Colonic mucosa (tissue), 4 donors: Measurements from ENCODE around the gene FZD1. TPM values are rescaled to one million over a fixed set of nuclear protein-coding genes. Genes with fewer than 3 reads are reported as not detected.

ENCODE experiments used
- DNase-seq: peaks from one replicate; pipeline ENCODE4 v3.0.0-alpha.2; 2020
- H3K27ac ChIP-seq: fragments of 200-600 bp; one replicate; pipeline ENCODE4 v1.8.0; 2021
- H3K27me3 ChIP-seq: fragments of 200-600 bp; one replicate; pipeline ENCODE4 v1.8.0; 2021
- H3K36me3 ChIP-seq: fragments of 200-600 bp; one replicate; pipeline ENCODE4 v1.8.0; 2021
- H3K4me1 ChIP-seq: fragments of 200-600 bp; one replicate; pipeline ENCODE4 v1.8.0; 2021; ENCODE audit warnings: mild to moderate bottlenecking
- H3K4me3 ChIP-seq: fragments of 200-600 bp; one replicate; pipeline ENCODE4 v1.8.0; 2021
- H3K9ac ChIP-seq, 2 donors: one replicate each; pipeline ENCODE4 v1.7.0; 2013; ENCODE audit warnings: control low read depth in 2 of 2, low read depth in 2 of 2, low read length in 2 of 2
- H3K9me3 ChIP-seq: fragments of 200-600 bp; one replicate; pipeline ENCODE4 v1.8.0; 2021
- intact Hi-C: fragments of 100-400 bp; cut with DNase I; formaldehyde crosslinking; loops from one replicate; pipeline ENCODE4 v1.14.1; 2022
- total RNA-seq, 2 donors: library from RNA; stranded (reverse); fragmentation: NEBNext Ultra II Directional in 1 of 2; extraction: Animal tissue kit (Norgen Biotek cat#: 25700) in 1 of 2; gene quantifications; one replicate each; pipeline ENCODE4 v1.2.1, GENCODE V29; 2021
- TF ChIP-seq, protein P1 (sequence below): fragments of 200-600 bp; IDR thresholded peaks from one replicate; pipeline ENCODE4 v1.8.0; 2022; ENCODE audit warnings: antibody characterized with exemption, mild to moderate bottlenecking
- donor health status: healthy.
- donor health status: DM: no; HTN: no; CAD: no.
- donor health status: DM: no; HTN: no; CAD: no.

FZD1 gene
- total RNA-seq, 2 donors from 2014 or later, result 8.1 to 9.8 TPM

DNA sequence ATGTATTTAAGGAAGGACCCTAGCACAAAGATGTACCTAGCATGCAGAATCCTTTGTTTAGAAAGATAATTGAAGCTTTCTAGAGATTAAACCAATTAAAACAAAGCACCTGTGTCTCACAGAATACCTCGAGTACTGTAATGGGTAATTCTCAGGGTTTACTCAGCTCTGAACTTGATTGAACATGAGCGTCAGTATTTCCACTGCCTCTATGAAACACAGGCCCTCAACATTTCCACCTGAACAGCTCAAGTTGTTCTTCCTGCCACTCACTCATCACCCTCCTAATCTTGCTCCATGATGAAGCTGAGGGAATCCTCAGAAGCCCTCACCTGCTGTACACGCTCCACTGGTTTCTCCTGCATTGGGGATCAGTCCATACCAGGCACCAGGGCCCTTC lies 33.7 kb upstream of the FZD1 start:
- H3K4me3 ChIP-seq, result no peak overlapping the region
- TF ChIP-seq, protein P1, sequence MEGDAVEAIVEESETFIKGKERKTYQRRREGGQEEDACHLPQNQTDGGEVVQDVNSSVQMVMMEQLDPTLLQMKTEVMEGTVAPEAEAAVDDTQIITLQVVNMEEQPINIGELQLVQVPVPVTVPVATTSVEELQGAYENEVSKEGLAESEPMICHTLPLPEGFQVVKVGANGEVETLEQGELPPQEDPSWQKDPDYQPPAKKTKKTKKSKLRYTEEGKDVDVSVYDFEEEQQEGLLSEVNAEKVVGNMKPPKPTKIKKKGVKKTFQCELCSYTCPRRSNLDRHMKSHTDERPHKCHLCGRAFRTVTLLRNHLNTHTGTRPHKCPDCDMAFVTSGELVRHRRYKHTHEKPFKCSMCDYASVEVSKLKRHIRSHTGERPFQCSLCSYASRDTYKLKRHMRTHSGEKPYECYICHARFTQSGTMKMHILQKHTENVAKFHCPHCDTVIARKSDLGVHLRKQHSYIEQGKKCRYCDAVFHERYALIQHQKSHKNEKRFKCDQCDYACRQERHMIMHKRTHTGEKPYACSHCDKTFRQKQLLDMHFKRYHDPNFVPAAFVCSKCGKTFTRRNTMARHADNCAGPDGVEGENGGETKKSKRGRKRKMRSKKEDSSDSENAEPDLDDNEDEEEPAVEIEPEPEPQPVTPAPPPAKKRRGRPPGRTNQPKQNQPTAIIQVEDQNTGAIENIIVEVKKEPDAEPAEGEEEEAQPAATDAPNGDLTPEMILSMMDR, result no peak
- H3K9ac ChIP-seq, result no peak overlapping the region
- intact Hi-C loops, result no loop called here
- no peak overlapping the region for H3K27ac ChIP-seq
- H3K4me1 ChIP-seq, result no peaks in the 10 kb centered on the region
- no peaks in the 10 kb centered on the region for H3K27me3 ChIP-seq
- H3K36me3 ChIP-seq, result no peaks in the 10 kb centered on the region
- DNase-seq, result no peak
- H3K9me3 ChIP-seq, result no peaks in the 10 kb centered on the region

DNA sequence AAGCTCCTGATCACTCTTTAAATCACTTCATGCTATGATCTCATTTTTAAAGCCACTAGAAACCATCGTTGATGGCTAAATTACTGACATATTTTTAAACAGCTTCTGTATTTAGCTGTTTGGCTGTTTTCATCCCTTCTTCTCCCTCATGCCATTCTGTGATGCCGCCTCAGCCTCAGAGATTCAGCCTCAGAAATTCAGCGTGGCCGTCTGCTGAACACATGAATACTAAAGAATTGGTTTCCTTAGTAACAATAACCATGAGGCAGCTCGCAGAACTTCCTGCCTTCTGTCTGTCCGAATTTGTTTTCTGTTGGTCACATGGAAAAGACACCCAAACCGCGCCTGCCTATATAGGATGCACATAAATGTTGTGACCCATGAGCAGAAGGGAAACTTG lies 31.0 kb upstream of the FZD1 start:
- TF ChIP-seq, protein P1, result no peak

DNA sequence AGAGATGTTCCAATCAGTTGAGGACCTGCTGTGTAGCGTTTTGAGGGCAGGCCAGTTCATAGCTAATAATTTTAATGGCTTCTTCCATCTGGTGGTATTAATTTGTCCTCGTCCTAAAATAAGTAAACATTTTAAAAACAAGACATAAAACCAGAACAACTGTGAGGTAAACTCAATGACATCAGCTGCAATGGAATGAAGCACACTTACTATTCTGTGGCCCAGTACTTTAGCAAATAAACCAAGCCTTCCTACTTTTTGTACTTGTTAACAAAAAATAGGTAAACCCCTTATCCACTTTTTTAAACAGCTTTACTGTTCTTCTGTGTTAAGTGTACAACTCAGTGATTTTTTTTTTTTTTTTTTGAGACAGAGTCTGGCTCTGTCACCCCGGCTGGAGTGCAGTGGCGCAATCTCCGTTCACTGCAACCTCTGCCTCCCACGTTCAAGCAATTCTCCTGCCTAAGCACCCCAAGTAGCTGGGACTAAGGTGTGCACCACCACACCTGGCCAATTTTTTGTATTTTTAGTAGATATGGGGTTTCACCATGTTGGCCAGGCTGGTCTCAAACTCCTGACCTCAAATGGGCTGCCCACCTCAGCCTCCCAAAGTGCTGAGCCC lies 28.9 kb upstream of the FZD1 start:
- no peaks in the 10 kb centered on the region for H3K9me3 ChIP-seq
- no peak for DNase-seq
- no peak overlapping the region for H3K4me3 ChIP-seq
- H3K9ac ChIP-seq, result no peak overlapping the region
- TF ChIP-seq, protein P1, result no peak
- H3K36me3 ChIP-seq, result no peaks in the 10 kb centered on the region
- no peaks in the 10 kb centered on the region for H3K27me3 ChIP-seq
- no peak overlapping the region for H3K27ac ChIP-seq
- intact Hi-C loops, result no loop called here
- H3K4me1 ChIP-seq, result no peaks in the 10 kb centered on the region

More for the DNA sequence above, 31.0 kb upstream of the FZD1 start:
- intact Hi-C loops, result no loop called here
- no peak for DNase-seq
- H3K27ac ChIP-seq, result no peak overlapping the region
- no peaks in the 10 kb centered on the region for H3K27me3 ChIP-seq
- no peaks in the 10 kb centered on the region for H3K4me1 ChIP-seq
- no peaks in the 10 kb centered on the region for H3K9me3 ChIP-seq
- no peak overlapping the region for H3K4me3 ChIP-seq
- H3K9ac ChIP-seq, result no peak overlapping the region
- no peaks in the 10 kb centered on the region for H3K36me3 ChIP-seq

DNA sequence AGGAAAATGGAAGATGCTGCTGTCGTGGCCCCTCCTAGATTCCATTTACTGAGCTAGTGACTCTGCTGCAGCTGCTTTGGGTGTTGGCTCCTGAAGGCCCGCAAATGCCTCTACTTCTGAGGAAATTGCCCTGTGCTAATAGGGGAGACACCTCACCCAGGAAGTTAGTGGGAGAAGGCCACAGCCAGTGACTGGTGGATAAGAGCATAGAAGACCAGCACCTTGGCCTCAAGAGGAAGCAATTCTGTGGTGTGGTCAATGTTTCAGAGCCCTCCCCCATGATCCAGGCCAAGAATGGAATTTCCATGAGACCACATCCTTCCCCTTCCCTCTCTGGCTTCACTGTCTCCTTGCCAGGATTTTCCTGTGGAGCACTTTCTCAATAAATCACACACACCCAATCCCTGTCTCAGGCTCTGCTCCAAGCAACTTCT lies 25.0 kb upstream of the FZD1 start:
- H3K9ac ChIP-seq, result no peak overlapping the region

DNA sequence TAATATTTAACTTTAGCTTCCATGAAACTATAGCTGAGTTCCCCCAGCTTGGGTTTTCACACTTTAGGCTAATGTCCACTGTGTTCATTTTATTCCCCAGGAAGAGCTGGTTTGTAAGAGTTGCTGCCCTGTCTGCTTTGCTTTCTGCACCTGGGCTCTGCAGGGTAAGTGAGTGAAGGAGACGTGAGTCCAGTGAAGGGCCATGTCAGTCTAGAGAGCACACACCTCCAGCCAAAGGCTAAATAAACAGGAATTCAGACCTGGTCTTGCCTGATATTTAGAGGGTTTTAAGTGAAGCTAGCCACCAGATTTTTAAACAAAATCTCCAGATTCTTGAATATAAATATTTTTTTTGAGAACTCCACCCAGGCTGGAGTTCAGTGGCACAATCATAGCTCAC lies 24.5 kb upstream of the FZD1 start:
- H3K9me3 ChIP-seq, result no peaks in the 10 kb centered on the region
- H3K4me1 ChIP-seq, result no peaks in the 10 kb centered on the region
- no peak for DNase-seq
- H3K27ac ChIP-seq, result no peak overlapping the region
- TF ChIP-seq, protein P1, result no peak
- no peak overlapping the region for H3K9ac ChIP-seq
- H3K27me3 ChIP-seq, result no peaks in the 10 kb centered on the region
- intact Hi-C loops, result no loop called here
- H3K4me3 ChIP-seq, result no peak overlapping the region
- no peaks in the 10 kb centered on the region for H3K36me3 ChIP-seq

More for the DNA sequence above, 25.0 kb upstream of the FZD1 start:
- Histone ChIP-seq H3K27me3 (no peaks in the 10 kb centered on the region), H3K4me1 (no peaks in the 10 kb centered on the region), H3K9me3 (no peaks in the 10 kb centered on the region), H3K4me3 (no peak overlapping the region), H3K36me3 (no peaks in the 10 kb centered on the region), H3K27ac (no peak overlapping the region)
- TF ChIP-seq, protein P1, result no peak
- intact Hi-C loops, result no loop called here
- no peak for DNase-seq
